Neural progenitor cell (in vitro differentiated cells): ENCODE data around the gene CANT1. TPM values are rescaled to one million over a fixed set of nuclear protein-coding genes. Genes with fewer than 3 reads are reported as not detected.
A peak's percentile ranks its signal among the peaks of the same experiment; 100 is the strongest.

Source experiments
- DNase-seq: peaks from one replicate; pipeline ENCODE4 v3.0.0-alpha.2; 2016; ENCODE audit warnings: low spot score
- H2AFZ ChIP-seq: fragments of 200-600 bp; sonication (generic); replicated peaks from 2 replicates; pipeline ENCODE4 v1.6.1; 2016; ENCODE audit warnings: antibody characterized with exemption
- H3F3A ChIP-seq: fragments of 200-600 bp; sonication (generic); 2 replicates; pipeline ENCODE4 v1.6.1; 2016; ENCODE audit warnings: antibody characterized with exemption, low read depth
- H3K27ac ChIP-seq: fragments of 200-600 bp; sonication (generic); 2 replicates; pipeline ENCODE4 v1.5.1; 2016; ENCODE audit warnings: mild to moderate bottlenecking
- H3K27me3 ChIP-seq: fragments of 200-600 bp; sonication (generic); 2 replicates; pipeline ENCODE4 v1.6.1; 2016; ENCODE audit warnings: mild to moderate bottlenecking, moderate library complexity
- H3K36me3 ChIP-seq: fragments of 200-600 bp; sonication (generic); 2 replicates; pipeline ENCODE4 v1.5.1; 2016
- H3K4me1 ChIP-seq: fragments of 200-600 bp; sonication (generic); 2 replicates; pipeline ENCODE4 v1.6.1; 2016; ENCODE audit warnings: mixed run types
- H3K4me2 ChIP-seq: fragments of 200-600 bp; sonication (generic); 2 replicates; pipeline ENCODE4 v1.6.1; 2016
- H3K4me3 ChIP-seq: fragments of 200-600 bp; sonication (generic); 2 replicates; pipeline ENCODE4 v1.5.1; 2016
- H3K79me2 ChIP-seq: fragments of 200-600 bp; sonication (generic); 2 replicates; pipeline ENCODE4 v1.6.1; 2016; ENCODE audit warnings: low read depth
- H3K9ac ChIP-seq: fragments of 200-600 bp; sonication (generic); 2 replicates; pipeline ENCODE4 v1.6.1; 2016
- H3K9me3 ChIP-seq: fragments of 200-600 bp; sonication (generic); 2 replicates; pipeline ENCODE4 v1.5.1; 2016; ENCODE audit warnings: low read depth
- H4K20me1 ChIP-seq: fragments of 200-600 bp; sonication (generic); 2 replicates; pipeline ENCODE4 v1.6.1; 2016; ENCODE audit warnings: low read depth
- H3K27ac Mint-ChIP-seq: 3 replicates; pipeline ENCODE4 v1.8.0; 2021; ENCODE audit warnings: mixed read lengths
- H3K27me3 Mint-ChIP-seq: 2 replicates; pipeline ENCODE4 v1.8.0; 2022; ENCODE audit warnings: low read depth, mild to moderate bottlenecking, inconsistent platforms, moderate library complexity, mixed read lengths; ENCODE audit not compliant: insufficient read depth
- H3K36me3 Mint-ChIP-seq: 3 replicates; pipeline ENCODE4 v1.8.0; 2021; ENCODE audit warnings: mixed read lengths
- H3K4me1 Mint-ChIP-seq: 3 replicates; pipeline ENCODE4 v1.8.0; 2021; ENCODE audit warnings: mixed read lengths
- H3K4me3 Mint-ChIP-seq: 3 replicates; pipeline ENCODE4 v1.8.0; 2021; ENCODE audit warnings: mild to moderate bottlenecking, moderate library complexity, mixed read lengths
- H3K9me3 Mint-ChIP-seq: 3 replicates; pipeline ENCODE4 v1.8.0; 2020; ENCODE audit warnings: mixed read lengths
- EZH2 ChIP-seq: fragments of 200-600 bp; sonication (generic); IDR thresholded peaks from 2 replicates; pipeline ENCODE4 v1.6.1; 2017; ENCODE audit warnings: antibody characterized with exemption, mild to moderate bottlenecking, moderate library complexity
- EZH2phosphoT487 ChIP-seq: fragments of 200-600 bp; sonication (generic); IDR thresholded peaks from 2 replicates; pipeline ENCODE4 v1.6.1; 2017; ENCODE audit warnings: antibody characterized with exemption
- total RNA-seq: library from RNA; depleted of rRNA; stranded (reverse); fragments of >200 nt; gene quantifications from 2 replicates; pipeline ENCODE4 v1.2.3, GENCODE V29; 2015; ENCODE audit warnings: low replicate concordance
- TF ChIP-seq, protein P1 (sequence below): fragments of 200-600 bp; sonication (generic); IDR thresholded peaks from 2 replicates; pipeline ENCODE4 v1.5.1; 2017; ENCODE audit warnings: antibody characterized with exemption, mild to moderate bottlenecking

CANT1 gene
- total RNA-seq, 1 donor from 2014 or later: 24.3 TPM

DNA sequence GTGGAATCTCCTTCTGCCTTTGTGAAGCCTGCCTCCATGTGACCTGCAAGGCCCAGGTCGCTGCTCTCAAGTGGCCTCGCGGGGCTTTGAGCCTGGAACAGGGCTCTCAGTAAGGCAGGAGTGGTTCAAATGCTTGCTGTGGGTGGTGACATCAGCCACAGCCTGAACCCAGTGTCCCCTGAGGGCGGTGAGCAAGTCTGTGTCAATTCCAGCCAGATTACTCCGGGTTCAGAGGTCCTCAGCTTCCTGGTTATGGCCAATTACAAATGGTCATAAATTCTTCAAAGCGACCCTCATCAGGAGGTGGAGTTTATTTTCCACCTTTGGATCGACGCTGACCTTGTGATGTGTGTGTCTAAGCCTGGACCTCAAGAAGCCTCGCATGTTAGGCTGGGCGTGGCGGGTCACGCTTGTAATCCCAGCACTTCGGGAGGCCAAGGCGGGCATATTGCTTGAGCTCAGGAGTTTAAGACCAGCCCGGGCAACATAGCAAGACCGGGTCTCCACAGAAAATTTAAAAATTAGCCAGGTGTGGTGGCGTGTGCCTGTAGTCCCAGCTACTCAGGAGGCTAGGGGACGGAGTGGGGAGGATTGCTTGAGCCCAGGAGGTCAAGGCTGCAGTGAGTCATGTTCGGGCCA is 47.1 kb downstream of the CANT1 start:
- Histone ChIP-seq H3K27ac (no peak overlapping the region), H3F3A (no peaks in the 10 kb centered on the region), H3K9me3 (no peaks in the 10 kb centered on the region), H3K4me1 (no peaks in the 10 kb centered on the region), H4K20me1 (no peaks in the 10 kb centered on the region), H3K27me3 (no peaks in the 10 kb centered on the region), H3K4me2 (no peak overlapping the region), H2AFZ (no peak overlapping the region), H3K79me2 (no peaks in the 10 kb centered on the region), H3K9ac (no peak overlapping the region), H3K4me3 (no peak overlapping the region), H3K36me3 (no peaks in the 10 kb centered on the region)
- TF ChIP-seq EZH2 (no peak), EZH2phosphoT487 (no peak)
- TF ChIP-seq, protein P1, sequence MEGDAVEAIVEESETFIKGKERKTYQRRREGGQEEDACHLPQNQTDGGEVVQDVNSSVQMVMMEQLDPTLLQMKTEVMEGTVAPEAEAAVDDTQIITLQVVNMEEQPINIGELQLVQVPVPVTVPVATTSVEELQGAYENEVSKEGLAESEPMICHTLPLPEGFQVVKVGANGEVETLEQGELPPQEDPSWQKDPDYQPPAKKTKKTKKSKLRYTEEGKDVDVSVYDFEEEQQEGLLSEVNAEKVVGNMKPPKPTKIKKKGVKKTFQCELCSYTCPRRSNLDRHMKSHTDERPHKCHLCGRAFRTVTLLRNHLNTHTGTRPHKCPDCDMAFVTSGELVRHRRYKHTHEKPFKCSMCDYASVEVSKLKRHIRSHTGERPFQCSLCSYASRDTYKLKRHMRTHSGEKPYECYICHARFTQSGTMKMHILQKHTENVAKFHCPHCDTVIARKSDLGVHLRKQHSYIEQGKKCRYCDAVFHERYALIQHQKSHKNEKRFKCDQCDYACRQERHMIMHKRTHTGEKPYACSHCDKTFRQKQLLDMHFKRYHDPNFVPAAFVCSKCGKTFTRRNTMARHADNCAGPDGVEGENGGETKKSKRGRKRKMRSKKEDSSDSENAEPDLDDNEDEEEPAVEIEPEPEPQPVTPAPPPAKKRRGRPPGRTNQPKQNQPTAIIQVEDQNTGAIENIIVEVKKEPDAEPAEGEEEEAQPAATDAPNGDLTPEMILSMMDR: no peak
- Mint-ChIP-seq H3K4me1 (peaks cover 25% of the 10 kb centered on the region), H3K27me3 (peaks cover 5% of the 10 kb centered on the region), H3K27ac (no peak overlapping the region), H3K4me3 (no peak overlapping the region), H3K36me3 (no peaks in the 10 kb centered on the region), H3K9me3 (no peaks in the 10 kb centered on the region)
- no peak for DNase-seq

DNA sequence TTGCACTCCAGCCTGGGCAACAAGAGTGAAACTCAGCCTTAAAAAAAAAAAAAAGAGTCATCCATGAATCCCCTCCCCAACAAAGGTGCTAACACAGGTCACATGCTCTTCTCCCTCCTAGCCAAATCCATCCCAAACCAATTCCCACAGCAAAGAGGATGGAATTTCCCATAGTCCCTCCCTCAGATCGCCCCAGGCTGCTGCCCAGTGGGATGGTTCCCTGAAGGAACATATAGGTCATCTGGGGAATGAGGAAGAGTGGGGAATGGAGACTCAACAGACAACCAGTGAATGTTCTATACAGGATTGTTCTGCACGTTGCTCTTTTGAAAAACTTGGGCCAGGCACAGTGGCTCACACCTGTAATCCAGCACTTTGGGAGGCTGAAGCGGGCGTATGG is 48.0 kb downstream of the CANT1 start:
- no peak overlapping the region for H3K4me3 Mint-ChIP-seq

DNA sequence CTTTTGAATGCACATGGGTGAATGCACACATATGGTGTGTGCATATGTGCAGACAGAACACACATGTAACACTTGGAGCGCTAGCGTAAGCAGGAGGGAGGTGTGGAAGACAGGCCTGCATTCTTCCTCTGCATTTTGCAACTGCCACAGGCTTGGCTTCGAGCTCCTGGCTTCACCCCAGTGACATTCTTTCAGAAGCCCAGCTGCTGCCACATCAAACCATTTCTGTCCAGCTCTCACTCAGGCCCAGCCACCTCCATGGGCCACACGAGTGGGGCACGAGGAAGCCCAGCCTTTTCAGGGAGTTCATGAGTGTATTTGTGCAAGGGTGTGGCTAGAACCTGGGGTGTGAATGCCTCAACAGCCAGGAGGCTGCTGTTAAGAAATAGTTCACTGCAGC is 48.6 kb downstream of the CANT1 start:
- Mint-ChIP-seq H3K4me3 (no peak overlapping the region), H3K9me3 (no peaks in the 10 kb centered on the region), H3K27me3 (peaks cover 5% of the 10 kb centered on the region), H3K4me1 (peaks cover 38% of the 10 kb centered on the region), H3K27ac (peak overlapping the region; percentile 82), H3K36me3 (no peaks in the 10 kb centered on the region)
- H2AFZ ChIP-seq: no peak overlapping the region
- H3K27me3 ChIP-seq: no peaks in the 10 kb centered on the region
- no peaks in the 10 kb centered on the region for H3K4me1 ChIP-seq
- H3K9me3 ChIP-seq: no peaks in the 10 kb centered on the region
- H3K4me3 ChIP-seq: no peak overlapping the region
- no peaks in the 10 kb centered on the region for H3F3A ChIP-seq
- no peak overlapping the region for H3K27ac ChIP-seq
- no peak for DNase-seq
- no peaks in the 10 kb centered on the region for H3K79me2 ChIP-seq
- H3K4me2 ChIP-seq: no peak overlapping the region
- H3K9ac ChIP-seq: no peak overlapping the region
- H4K20me1 ChIP-seq: no peaks in the 10 kb centered on the region
- no peaks in the 10 kb centered on the region for H3K36me3 ChIP-seq
- TF ChIP-seq, protein P1: no peak
- TF ChIP-seq EZH2phosphoT487 (no peak), EZH2 (no peak)

More for the DNA sequence above, 48.0 kb downstream of the CANT1 start:
- H2AFZ ChIP-seq: no peak overlapping the region
- TF ChIP-seq EZH2phosphoT487 (no peak), EZH2 (no peak)
- no peak for DNase-seq
- H4K20me1 ChIP-seq: no peaks in the 10 kb centered on the region
- H3K4me3 ChIP-seq: no peak overlapping the region
- H3K27me3 ChIP-seq: no peaks in the 10 kb centered on the region
- no peak overlapping the region for H3K4me2 ChIP-seq
- H3K9me3 ChIP-seq: no peaks in the 10 kb centered on the region
- no peaks in the 10 kb centered on the region for H3K4me1 ChIP-seq
- no peak overlapping the region for H3K27ac Mint-ChIP-seq
- no peaks in the 10 kb centered on the region for H3K36me3 Mint-ChIP-seq
- peaks cover 4% of the 10 kb centered on the region for H3K27me3 Mint-ChIP-seq
- H3K9me3 Mint-ChIP-seq: no peaks in the 10 kb centered on the region
- H3F3A ChIP-seq: no peaks in the 10 kb centered on the region
- H3K9ac ChIP-seq: no peak overlapping the region
- no peaks in the 10 kb centered on the region for H3K79me2 ChIP-seq
- no peak overlapping the region for H3K27ac ChIP-seq
- no peaks in the 10 kb centered on the region for H3K36me3 ChIP-seq
- H3K4me1 Mint-ChIP-seq: peaks cover 34% of the 10 kb centered on the region

DNA sequence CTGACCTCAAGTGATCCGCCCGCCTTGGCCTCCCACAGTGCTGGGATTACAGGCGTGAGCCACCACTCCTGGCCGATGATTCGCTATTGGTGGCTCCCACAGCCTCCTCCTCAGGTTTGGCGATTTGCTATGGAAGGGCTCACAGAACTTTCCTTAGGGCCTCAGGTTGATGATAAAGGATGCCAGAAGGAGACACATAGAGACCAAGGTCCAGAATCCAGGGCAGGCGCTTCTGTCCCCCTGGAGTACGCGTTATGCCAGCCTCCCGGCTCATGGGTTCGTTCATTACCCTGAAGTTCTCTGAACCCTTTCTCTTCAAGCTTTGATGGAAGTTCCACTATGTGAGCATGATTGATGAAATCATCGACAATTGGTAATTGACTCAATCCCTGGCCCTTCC is 49.8 kb downstream of the CANT1 start:
- no peaks in the 10 kb centered on the region for H3K79me2 ChIP-seq
- no peaks in the 10 kb centered on the region for H3K36me3 ChIP-seq
- H3K4me2 ChIP-seq: no peak overlapping the region
- no peaks in the 10 kb centered on the region for H3F3A ChIP-seq
- Mint-ChIP-seq H3K4me1 (peaks cover 45% of the 10 kb centered on the region), H3K27me3 (peaks cover 6% of the 10 kb centered on the region), H3K4me3 (no peak overlapping the region), H3K27ac (no peak overlapping the region), H3K9me3 (no peaks in the 10 kb centered on the region), H3K36me3 (peaks cover 1% of the 10 kb centered on the region)
- no peaks in the 10 kb centered on the region for H3K27me3 ChIP-seq
- no peak overlapping the region for H3K27ac ChIP-seq
- no peak for DNase-seq
- H2AFZ ChIP-seq: no peak overlapping the region
- H3K4me1 ChIP-seq: no peaks in the 10 kb centered on the region
- H3K9me3 ChIP-seq: no peaks in the 10 kb centered on the region
- H3K4me3 ChIP-seq: no peak overlapping the region
- H3K9ac ChIP-seq: no peak overlapping the region
- no peaks in the 10 kb centered on the region for H4K20me1 ChIP-seq
- TF ChIP-seq, protein P1: no peak
- no peak for TF ChIP-seq EZH2
- TF ChIP-seq EZH2phosphoT487: no peak
